Upper lobe of right lung (tissue), 1 donor: ENCODE measurements around the gene NEDD4L. TPM values are rescaled to one million over a fixed set of nuclear protein-coding genes. Genes with fewer than 3 reads are reported as not detected.

ENCODE experiments used
- ATAC-seq: fragments of 200-7000 bp; cut with Tn5 transposase; one replicate; pipeline ENCODE4 v1.9.1; 2020; ENCODE audit warnings: mild to moderate bottlenecking, moderate library complexity
- DNase-seq: peaks from one replicate; pipeline ENCODE4 v3.0.0-alpha.2; 2020
- H3K27ac ChIP-seq: fragments of 200-600 bp; one replicate; pipeline ENCODE4 v1.8.0; 2022
- H3K27me3 ChIP-seq: fragments of 200-600 bp; one replicate; pipeline ENCODE4 v1.8.0; 2022; ENCODE audit warnings: mild to moderate bottlenecking
- H3K36me3 ChIP-seq: fragments of 200-600 bp; one replicate; pipeline ENCODE4 v1.8.0; 2022
- H3K4me1 ChIP-seq: fragments of 200-600 bp; one replicate; pipeline ENCODE4 v1.8.0; 2022
- H3K4me3 ChIP-seq: fragments of 200-600 bp; one replicate; pipeline ENCODE4 v1.8.0; 2022; ENCODE audit warnings: mild to moderate bottlenecking
- H3K9me3 ChIP-seq: fragments of 200-600 bp; one replicate; pipeline ENCODE4 v1.8.0; 2022
- intact Hi-C: fragments of 100-400 bp; cut with DNase I; formaldehyde crosslinking; loops from one replicate; pipeline ENCODE4 v1.11.0; 2022
- total RNA-seq: library from RNA; stranded (reverse); fragmentation: NEBNext Ultra II Directional; extraction: Animal tissue kit (Norgen Biotek cat#: 25700); gene quantifications from one replicate; pipeline ENCODE4 v1.2.1, GENCODE V29; 2021
- TF ChIP-seq, protein P1 (sequence below): fragments of 200-600 bp; IDR thresholded peaks from one replicate; pipeline ENCODE4 v1.8.0; 2022; ENCODE audit warnings: antibody characterized with exemption
- donor health status: DM: no; HTN: yes; CAD: no; lungs with severe emphysema.

The NEDD4L gene
- total RNA-seq, 1 donor from 2014 or later = 192 TPM

GRCh38 chr18:58078889-58079573 is 35.0 kb downstream of the NEDD4L start:
- Histone ChIP-seq H3K27ac (no peak overlapping the region), H3K36me3 (no peaks in the 10 kb centered on the region), H3K4me3 (no peak overlapping the region), H3K4me1 (peaks cover 7% of the 10 kb centered on the region), H3K9me3 (no peaks in the 10 kb centered on the region), H3K27me3 (no peaks in the 10 kb centered on the region)
- DNase-seq (no peak), ATAC-seq (peak; percentile 51)
- TF ChIP-seq, protein P1, sequence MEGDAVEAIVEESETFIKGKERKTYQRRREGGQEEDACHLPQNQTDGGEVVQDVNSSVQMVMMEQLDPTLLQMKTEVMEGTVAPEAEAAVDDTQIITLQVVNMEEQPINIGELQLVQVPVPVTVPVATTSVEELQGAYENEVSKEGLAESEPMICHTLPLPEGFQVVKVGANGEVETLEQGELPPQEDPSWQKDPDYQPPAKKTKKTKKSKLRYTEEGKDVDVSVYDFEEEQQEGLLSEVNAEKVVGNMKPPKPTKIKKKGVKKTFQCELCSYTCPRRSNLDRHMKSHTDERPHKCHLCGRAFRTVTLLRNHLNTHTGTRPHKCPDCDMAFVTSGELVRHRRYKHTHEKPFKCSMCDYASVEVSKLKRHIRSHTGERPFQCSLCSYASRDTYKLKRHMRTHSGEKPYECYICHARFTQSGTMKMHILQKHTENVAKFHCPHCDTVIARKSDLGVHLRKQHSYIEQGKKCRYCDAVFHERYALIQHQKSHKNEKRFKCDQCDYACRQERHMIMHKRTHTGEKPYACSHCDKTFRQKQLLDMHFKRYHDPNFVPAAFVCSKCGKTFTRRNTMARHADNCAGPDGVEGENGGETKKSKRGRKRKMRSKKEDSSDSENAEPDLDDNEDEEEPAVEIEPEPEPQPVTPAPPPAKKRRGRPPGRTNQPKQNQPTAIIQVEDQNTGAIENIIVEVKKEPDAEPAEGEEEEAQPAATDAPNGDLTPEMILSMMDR = no peak
- intact Hi-C loops = no loop called here

DNA sequence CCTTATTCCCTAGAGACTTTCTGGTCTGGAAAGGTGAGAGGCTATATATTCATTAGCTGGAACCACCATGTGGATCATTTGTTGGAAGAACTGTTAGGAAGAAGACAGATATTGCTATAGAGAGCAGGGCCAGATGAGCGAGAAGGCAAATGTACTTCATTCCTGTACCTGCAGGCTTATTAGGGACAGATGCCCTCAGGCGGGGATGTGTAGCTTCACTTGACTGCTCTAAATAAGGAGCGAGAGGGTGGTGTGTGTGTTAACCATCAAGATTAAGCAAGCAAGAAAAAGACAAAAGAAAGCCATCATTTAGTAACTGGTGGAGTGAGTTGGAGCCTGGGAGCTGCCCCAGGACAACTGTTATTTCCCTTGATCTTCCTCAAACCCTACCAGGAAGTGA is 36.4 kb downstream of the NEDD4L start:
- Histone ChIP-seq H3K27ac (no peak overlapping the region), H3K36me3 (no peaks in the 10 kb centered on the region), H3K9me3 (no peaks in the 10 kb centered on the region), H3K4me3 (no peak overlapping the region), H3K4me1 (peaks cover 7% of the 10 kb centered on the region), H3K27me3 (no peaks in the 10 kb centered on the region)
- DNase-seq (no peak), ATAC-seq (peak; percentile 20)
- intact Hi-C loops = no loop called here
- TF ChIP-seq, protein P1 = no peak

GRCh38 chr18:58087928-58088690 is 44.1 kb downstream of the NEDD4L start:
- H3K27me3 ChIP-seq = no peaks in the 10 kb centered on the region
- intact Hi-C loops = no loop called here
- ATAC-seq (peak; percentile 80), DNase-seq (peak; percentile 80)
- H3K27ac ChIP-seq = peak overlapping the region; percentile 69
- TF ChIP-seq, protein P1 = no peak
- no peaks in the 10 kb centered on the region for H3K9me3 ChIP-seq
- no peak overlapping the region for H3K4me3 ChIP-seq
- no peaks in the 10 kb centered on the region for H3K36me3 ChIP-seq
- H3K4me1 ChIP-seq = peaks cover 16% of the 10 kb centered on the region

- Histone ChIP-seq H3K27me3 (no peaks in the 10 kb centered on the region), H3K27ac (peak overlapping the region; percentile 69), H3K4me1 (peaks cover 16% of the 10 kb centered on the region), H3K9me3 (no peaks in the 10 kb centered on the region), H3K36me3 (no peaks in the 10 kb centered on the region), H3K4me3 (no peak overlapping the region)
- TF ChIP-seq, protein P1 = no peak
- ATAC-seq (peak; percentile 56), DNase-seq (no peak)
- intact Hi-C loops = no loop called here
Observed at GRCh38 chr18:58088691-58089065, 44.7 kb downstream of the NEDD4L start.

- Histone ChIP-seq H3K4me1 (peaks cover 24% of the 10 kb centered on the region), H3K27me3 (no peaks in the 10 kb centered on the region), H3K36me3 (no peaks in the 10 kb centered on the region), H3K9me3 (no peaks in the 10 kb centered on the region), H3K4me3 (no peak overlapping the region), H3K27ac (no peak overlapping the region)
- intact Hi-C loops = no loop called here
- ATAC-seq (peak; percentile 72), DNase-seq (no peak)
- TF ChIP-seq, protein P1 = no peak
Observed at GRCh38 chr18:58091099-58091611, 47.1 kb downstream of the NEDD4L start.
